Prostate gland (tissue), 2 donors: ENCODE data around the gene NEURL1.

Experiments
- POLR2A ChIP-seq: fragments of 450-650 bp; IDR thresholded peaks from one replicate; pipeline ENCODE4 v1.6.1; 2016; ENCODE audit warnings: antibody characterized with exemption, mild to moderate bottlenecking
- POLR2AphosphoS5 ChIP-seq: sonication (generic); formaldehyde crosslinking; IDR thresholded peaks from one replicate; pipeline ENCODE4 v1.6.1; 2017; ENCODE audit warnings: antibody characterized with exemption
- TF ChIP-seq, protein P1 (sequence below), 4 experiments: fragments of 200-600 bp in 2 of 4; fragments of 450-650 bp in 2 of 4; sonication (generic) in 2 of 4; IDR thresholded peaks; 1 replicate in 3 of 4; 2 replicates in 1 of 4; pipeline ENCODE4 v1.5.1; 2016 to 2019; ENCODE audit warnings: antibody characterized with exemption in 4 of 4, mild to moderate bottlenecking in 2 of 4, moderate library complexity in 2 of 4

DNA sequence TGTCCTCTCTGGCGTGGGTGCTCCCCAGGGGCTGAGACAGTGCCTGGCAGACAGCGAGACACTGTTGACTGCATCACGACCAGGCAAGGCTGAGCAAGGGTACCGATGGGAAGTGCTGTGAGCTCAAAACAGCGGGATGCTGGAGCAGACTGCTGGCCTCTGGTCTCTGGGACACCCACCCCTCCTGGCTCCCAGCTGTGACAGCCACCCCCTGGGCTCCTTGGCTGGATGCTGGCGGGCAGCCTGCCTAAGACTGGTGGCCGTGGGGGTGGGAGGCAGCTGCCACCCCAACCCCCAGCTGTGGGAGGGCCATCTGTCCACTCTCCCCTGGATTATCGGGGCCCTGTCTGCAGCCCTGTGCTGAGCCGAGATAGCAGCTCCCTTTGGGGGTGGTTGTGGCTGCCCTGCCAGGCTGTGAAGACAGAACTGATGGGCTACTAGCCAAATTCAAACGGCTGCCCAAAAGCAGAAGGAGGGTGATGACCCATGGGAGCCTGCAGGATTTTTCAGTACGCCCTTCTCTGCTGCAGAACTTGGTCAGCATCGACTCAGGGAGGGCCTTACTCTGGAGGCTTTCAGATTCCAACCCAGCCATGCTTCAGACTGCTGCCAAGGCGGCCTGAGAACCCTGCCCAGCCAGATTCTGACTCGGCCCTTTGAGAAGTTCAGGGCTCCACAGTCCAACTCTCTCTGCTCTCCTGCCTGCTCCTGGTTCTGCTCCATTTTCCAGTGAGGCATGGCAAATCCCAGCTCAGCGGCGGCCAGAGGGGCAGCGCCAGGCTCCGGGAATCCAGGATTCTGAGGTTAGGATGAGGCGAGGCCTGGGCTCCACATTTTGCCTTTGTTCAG, 125.3 kb downstream of the NEURL1 start:
- TF ChIP-seq, protein P1, sequence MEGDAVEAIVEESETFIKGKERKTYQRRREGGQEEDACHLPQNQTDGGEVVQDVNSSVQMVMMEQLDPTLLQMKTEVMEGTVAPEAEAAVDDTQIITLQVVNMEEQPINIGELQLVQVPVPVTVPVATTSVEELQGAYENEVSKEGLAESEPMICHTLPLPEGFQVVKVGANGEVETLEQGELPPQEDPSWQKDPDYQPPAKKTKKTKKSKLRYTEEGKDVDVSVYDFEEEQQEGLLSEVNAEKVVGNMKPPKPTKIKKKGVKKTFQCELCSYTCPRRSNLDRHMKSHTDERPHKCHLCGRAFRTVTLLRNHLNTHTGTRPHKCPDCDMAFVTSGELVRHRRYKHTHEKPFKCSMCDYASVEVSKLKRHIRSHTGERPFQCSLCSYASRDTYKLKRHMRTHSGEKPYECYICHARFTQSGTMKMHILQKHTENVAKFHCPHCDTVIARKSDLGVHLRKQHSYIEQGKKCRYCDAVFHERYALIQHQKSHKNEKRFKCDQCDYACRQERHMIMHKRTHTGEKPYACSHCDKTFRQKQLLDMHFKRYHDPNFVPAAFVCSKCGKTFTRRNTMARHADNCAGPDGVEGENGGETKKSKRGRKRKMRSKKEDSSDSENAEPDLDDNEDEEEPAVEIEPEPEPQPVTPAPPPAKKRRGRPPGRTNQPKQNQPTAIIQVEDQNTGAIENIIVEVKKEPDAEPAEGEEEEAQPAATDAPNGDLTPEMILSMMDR (IDR thresholded peaks at IDR 0.05), result no peak
- TF ChIP-seq POLR2A (no peak), POLR2AphosphoS5 (no peak)
